Esophagus (tissue), 2 donors: ENCODE data around the gene METTL17. TPM values are rescaled to one million over a fixed set of nuclear protein-coding genes. Genes with fewer than 3 reads are reported as not detected.

ENCODE experiments used
- polyA plus RNA-seq, 2 donors: library from polyadenylated mRNA; stranded (reverse); fragments of 200-250 nt; gene quantifications; one replicate each; pipeline ENCODE4 v1.2.3, GENCODE V29; 2013
- donor health status: healthy with polysubstance abuse.
- donor health status: Bipolar disorder and iron deficiency.

The METTL17 gene
- polyA plus RNA-seq, 2 donors: 55.1 to 56.3 TPM

Other genes with a start within 250 kb of the METTL17 start
- not detected for gene EDDM3A, start 244.1 kb upstream of the METTL17 start, polyA plus RNA-seq
- gene EDDM3B, start 221.6 kb upstream of the METTL17 start, polyA plus RNA-seq: not detected
- gene RNASE6, start 208.7 kb upstream of the METTL17 start, polyA plus RNA-seq: 1 to 10 TPM; 1.0 to 1.8 TPM
- 10 to 100 TPM; 21.7 to 46.5 TPM for gene RNASE1, start 187.1 kb upstream of the METTL17 start, polyA plus RNA-seq
- under 1 TPM in 1 of 2 donors, not detected in 1; 0.09 TPM for gene RNASE3, start 98.6 kb upstream of the METTL17 start, polyA plus RNA-seq
- under 1 TPM; 0.29 to 0.46 TPM for gene RNASE2, start 34.5 kb upstream of the METTL17 start, polyA plus RNA-seq
- 10 to 100 TPM in 1 of 2 donors, 1 to 10 TPM in 1; 8.2 to 20.3 TPM for gene SLC39A2, start 9.3 kb downstream of the METTL17 start, polyA plus RNA-seq
- 100 to 1,000 TPM; 131 to 252 TPM for gene NDRG2, start 35.1 kb downstream of the METTL17 start, polyA plus RNA-seq
- under 1 TPM in 1 of 2 donors, not detected in 1; 0.14 TPM for gene TPPP2, start 40.2 kb downstream of the METTL17 start, polyA plus RNA-seq
- not detected for gene RNASE13, start 44.8 kb downstream of the METTL17 start, polyA plus RNA-seq
- 10 to 100 TPM; 33.9 to 92.8 TPM for gene RNASE7, start 52.4 kb downstream of the METTL17 start, polyA plus RNA-seq
- gene RNASE8, start 67.8 kb downstream of the METTL17 start, polyA plus RNA-seq: not detected
- gene ARHGEF40, start 80.3 kb downstream of the METTL17 start, polyA plus RNA-seq: 1 to 10 TPM; 1.8 to 3.0 TPM
- gene ZNF219, start 108.7 kb downstream of the METTL17 start, polyA plus RNA-seq: 10 to 100 TPM; 39.9 to 42.2 TPM
- 1 to 10 TPM; 1.6 to 1.8 TPM for gene TMEM253, start 111.1 kb downstream of the METTL17 start, polyA plus RNA-seq
- gene OR5AU1, start 166.1 kb downstream of the METTL17 start, polyA plus RNA-seq: not detected